GM18498 (cell line): ENCODE data around the gene EBF3.

Source experiments
- ATAC-seq: cut with Tn5 transposase; IDR thresholded peaks from one replicate; pipeline ENCODE4 v1.9.1; 2021; ENCODE audit warnings: mild to moderate bottlenecking, moderate library complexity; ENCODE audit not compliant: unreplicated experiment

Gene EBF3

GRCh38 chr10:129876838-129877237 is 87.2 kb downstream of the EBF3 start:
- no peak for ATAC-seq

GRCh38 chr10:129875993-129876726 is 87.9 kb downstream of the EBF3 start:
- ATAC-seq, result no peak

- ATAC-seq, result no peak
Measured at GRCh38 chr10:129873351-129873750, 90.7 kb downstream of the EBF3 start.

- no peak for ATAC-seq
Measured at GRCh38 chr10:129871966-129872365, 92.1 kb downstream of the EBF3 start.

- ATAC-seq, result no peak
Measured at GRCh38 chr10:129870961-129871621, 93.0 kb downstream of the EBF3 start.

- no peak for ATAC-seq
Measured at GRCh38 chr10:129870474-129870757, 93.7 kb downstream of the EBF3 start.

GRCh38 chr10:129869596-129870473 is 94.2 kb downstream of the EBF3 start:
- ATAC-seq, result no peak

- no peak for ATAC-seq
Measured at GRCh38 chr10:129868449-129869035, 95.5 kb downstream of the EBF3 start.

- ATAC-seq, result no peak
Measured at GRCh38 chr10:129867631-129868179, 96.4 kb downstream of the EBF3 start.

- no peak for ATAC-seq
Measured at GRCh38 chr10:129866894-129867293, 97.2 kb downstream of the EBF3 start.

GRCh38 chr10:129865960-129866359 is 98.1 kb downstream of the EBF3 start:
- ATAC-seq, result no peak

- ATAC-seq, result no peak
Measured at GRCh38 chr10:129865413-129865812, 98.7 kb downstream of the EBF3 start.

GRCh38 chr10:129864601-129865126 is 99.4 kb downstream of the EBF3 start:
- no peak for ATAC-seq

GRCh38 chr10:129864082-129864481 is 100.0 kb downstream of the EBF3 start:
- ATAC-seq, result no peak

- ATAC-seq, result no peak
Measured at GRCh38 chr10:129863201-129863663, 100.8 kb downstream of the EBF3 start.

- no peak for ATAC-seq
Measured at GRCh38 chr10:129861776-129862531, 102.1 kb downstream of the EBF3 start.

GRCh38 chr10:129860396-129860795 is 103.7 kb downstream of the EBF3 start:
- ATAC-seq, result no peak

- no peak for ATAC-seq
Measured at GRCh38 chr10:129859536-129859935, 104.5 kb downstream of the EBF3 start.

GRCh38 chr10:129857242-129857960 is 106.7 kb downstream of the EBF3 start:
- ATAC-seq, result no peak
